Brain microvascular endothelial cell (primary cell): ENCODE measurements around the gene PM20D2.
A peak's percentile ranks its signal among the peaks of the same experiment; 100 is the strongest.

ENCODE experiments used
- DNase-seq: peaks from one replicate; pipeline ENCODE4 v3.0.0-alpha.2; 2020
- H3K27ac ChIP-seq: fragments of 250-450 bp; sonication (Bioruptor Pico); 2 replicates; pipeline ENCODE4 v1.5.1; 2020; ENCODE audit warnings: mild to moderate bottlenecking, moderate library complexity
- H3K27me3 ChIP-seq: fragments of 250-450 bp; sonication (Bioruptor Pico); replicated peaks from 2 replicates; pipeline ENCODE4 v1.5.1; 2020; ENCODE audit warnings: mild to moderate bottlenecking
- H3K36me3 ChIP-seq: fragments of 250-450 bp; sonication (Bioruptor Pico); replicated peaks from 2 replicates; pipeline ENCODE4 v1.5.1; 2020; ENCODE audit warnings: mild to moderate bottlenecking
- H3K4me3 ChIP-seq: 2 replicates; pipeline ENCODE4 v1.5.1; 2011; ENCODE audit warnings: low read depth, mild to moderate bottlenecking, control low read depth, low read length, moderate library complexity
- in situ Hi-C: cut with HindIII; loops from 2 replicates; pipeline ENCODE4 v1.10.0; 2017; ENCODE audit warnings: low sequenced_read_pairs, low pct_ligation_motif_present
- TF ChIP-seq, protein P1 (sequence below): IDR thresholded peaks from 2 replicates; pipeline ENCODE4 v1.5.1; 2011; ENCODE audit warnings: low read depth, mild to moderate bottlenecking, moderate library complexity, low read length, control low read depth, inconsistent platforms; ENCODE audit errors: missing control alignments

Gene PM20D2, protein sequence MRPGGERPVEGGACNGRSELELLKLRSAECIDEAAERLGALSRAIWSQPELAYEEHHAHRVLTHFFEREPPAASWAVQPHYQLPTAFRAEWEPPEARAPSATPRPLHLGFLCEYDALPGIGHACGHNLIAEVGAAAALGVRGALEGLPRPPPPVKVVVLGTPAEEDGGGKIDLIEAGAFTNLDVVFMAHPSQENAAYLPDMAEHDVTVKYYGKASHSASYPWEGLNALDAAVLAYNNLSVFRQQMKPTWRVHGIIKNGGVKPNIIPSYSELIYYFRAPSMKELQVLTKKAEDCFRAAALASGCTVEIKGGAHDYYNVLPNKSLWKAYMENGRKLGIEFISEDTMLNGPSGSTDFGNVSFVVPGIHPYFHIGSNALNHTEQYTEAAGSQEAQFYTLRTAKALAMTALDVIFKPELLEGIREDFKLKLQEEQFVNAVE

DNA sequence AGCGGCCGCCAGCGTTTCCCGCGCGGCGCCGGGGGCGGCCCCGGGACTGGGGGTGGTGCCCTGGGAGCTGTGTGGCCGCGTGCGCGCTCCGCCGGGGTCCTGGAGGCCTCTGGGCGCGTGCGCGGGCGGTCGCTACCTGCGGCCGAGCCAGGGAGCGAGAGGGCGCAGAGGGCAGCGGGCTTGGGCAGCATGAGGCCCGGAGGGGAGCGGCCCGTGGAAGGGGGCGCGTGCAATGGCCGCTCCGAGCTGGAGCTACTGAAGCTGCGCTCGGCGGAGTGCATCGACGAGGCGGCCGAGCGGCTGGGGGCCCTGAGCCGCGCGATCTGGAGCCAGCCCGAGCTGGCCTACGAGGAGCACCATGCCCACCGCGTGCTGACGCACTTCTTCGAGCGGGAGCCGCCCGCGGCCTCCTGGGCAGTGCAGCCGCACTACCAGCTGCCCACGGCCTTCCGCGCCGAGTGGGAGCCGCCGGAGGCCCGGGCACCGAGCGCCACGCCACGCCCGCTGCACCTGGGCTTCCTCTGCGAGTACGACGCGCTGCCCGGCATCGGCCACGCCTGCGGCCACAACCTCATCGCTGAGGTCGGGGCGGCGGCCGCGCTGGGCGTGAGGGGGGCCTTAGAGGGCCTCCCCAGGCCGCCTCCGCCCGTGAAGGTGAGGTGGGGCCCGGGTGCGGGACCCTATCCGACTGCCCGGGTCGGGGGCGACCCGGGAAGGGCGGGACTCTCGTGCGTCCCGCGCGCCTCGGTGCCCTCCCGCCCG, at the start of gene PM20D2:
PM20D2 (plus strand) TSS at position 100 of the 762 bp plus-strand sequence; CDS start at position 190, 90 bp downstream.
- Histone ChIP-seq H3K36me3 (no peaks in the 10 kb centered on the region), H3K27ac (peak within 1 kb of the TSS; percentile 14), H3K27me3 (no peaks in the 10 kb centered on the region), H3K4me3 (peak within 1 kb of the TSS; percentile 63)
- TF ChIP-seq, protein P1, sequence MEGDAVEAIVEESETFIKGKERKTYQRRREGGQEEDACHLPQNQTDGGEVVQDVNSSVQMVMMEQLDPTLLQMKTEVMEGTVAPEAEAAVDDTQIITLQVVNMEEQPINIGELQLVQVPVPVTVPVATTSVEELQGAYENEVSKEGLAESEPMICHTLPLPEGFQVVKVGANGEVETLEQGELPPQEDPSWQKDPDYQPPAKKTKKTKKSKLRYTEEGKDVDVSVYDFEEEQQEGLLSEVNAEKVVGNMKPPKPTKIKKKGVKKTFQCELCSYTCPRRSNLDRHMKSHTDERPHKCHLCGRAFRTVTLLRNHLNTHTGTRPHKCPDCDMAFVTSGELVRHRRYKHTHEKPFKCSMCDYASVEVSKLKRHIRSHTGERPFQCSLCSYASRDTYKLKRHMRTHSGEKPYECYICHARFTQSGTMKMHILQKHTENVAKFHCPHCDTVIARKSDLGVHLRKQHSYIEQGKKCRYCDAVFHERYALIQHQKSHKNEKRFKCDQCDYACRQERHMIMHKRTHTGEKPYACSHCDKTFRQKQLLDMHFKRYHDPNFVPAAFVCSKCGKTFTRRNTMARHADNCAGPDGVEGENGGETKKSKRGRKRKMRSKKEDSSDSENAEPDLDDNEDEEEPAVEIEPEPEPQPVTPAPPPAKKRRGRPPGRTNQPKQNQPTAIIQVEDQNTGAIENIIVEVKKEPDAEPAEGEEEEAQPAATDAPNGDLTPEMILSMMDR: no peak
- in situ Hi-C loops: no loop called here
- DNase-seq: no peak

DNA sequence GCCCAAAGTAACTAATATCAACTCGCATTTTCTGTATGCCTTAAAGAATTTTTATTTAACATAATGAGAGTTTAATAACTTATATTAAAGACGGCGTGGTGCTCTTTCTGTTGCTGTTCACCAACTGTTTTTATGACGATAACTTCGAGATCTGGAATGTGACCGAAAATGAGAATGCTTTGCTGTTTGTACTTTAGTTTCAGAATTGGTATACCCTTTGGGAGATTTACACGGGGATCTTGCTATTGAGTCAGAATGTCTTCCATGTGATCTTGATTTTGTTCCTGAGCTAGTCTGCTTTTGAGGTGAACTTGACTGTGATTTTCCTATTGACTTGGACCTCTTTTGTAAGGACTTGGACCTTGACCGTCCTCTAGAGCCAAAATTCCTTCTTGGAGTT, 47.4 kb upstream of the PM20D2 start:
- H3K4me3 ChIP-seq: no peak overlapping the region
- no peaks in the 10 kb centered on the region for H3K27me3 ChIP-seq
- in situ Hi-C loops: no loop called here
- TF ChIP-seq, protein P1: no peak
- DNase-seq: no peak
- no peak overlapping the region for H3K27ac ChIP-seq
- no peaks in the 10 kb centered on the region for H3K36me3 ChIP-seq

DNA sequence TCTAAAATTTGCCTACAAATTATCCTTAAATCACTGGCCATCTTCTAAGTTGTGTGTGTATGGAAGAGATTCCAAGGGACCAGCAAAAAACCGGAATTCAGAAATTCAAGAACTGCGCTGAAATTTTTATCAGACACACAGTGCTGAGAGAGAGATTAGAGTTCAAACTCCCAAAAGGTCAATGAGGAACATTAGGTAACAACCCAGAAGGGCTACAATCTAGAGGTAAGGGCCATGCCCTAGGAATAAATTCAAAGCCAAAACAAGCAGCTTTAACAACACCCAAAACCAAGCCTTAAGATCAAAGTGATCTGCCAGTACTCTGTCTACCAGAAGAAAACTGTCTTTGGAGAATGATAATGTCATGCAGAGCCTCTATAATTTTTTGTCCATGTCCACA, 45.7 kb upstream of the PM20D2 start:
- DNase-seq: no peak
- TF ChIP-seq, protein P1: no peak
- no peak overlapping the region for H3K4me3 ChIP-seq
- H3K36me3 ChIP-seq: no peaks in the 10 kb centered on the region
- H3K27me3 ChIP-seq: no peaks in the 10 kb centered on the region
- in situ Hi-C loops: no loop called here
- H3K27ac ChIP-seq: no peak overlapping the region

DNA sequence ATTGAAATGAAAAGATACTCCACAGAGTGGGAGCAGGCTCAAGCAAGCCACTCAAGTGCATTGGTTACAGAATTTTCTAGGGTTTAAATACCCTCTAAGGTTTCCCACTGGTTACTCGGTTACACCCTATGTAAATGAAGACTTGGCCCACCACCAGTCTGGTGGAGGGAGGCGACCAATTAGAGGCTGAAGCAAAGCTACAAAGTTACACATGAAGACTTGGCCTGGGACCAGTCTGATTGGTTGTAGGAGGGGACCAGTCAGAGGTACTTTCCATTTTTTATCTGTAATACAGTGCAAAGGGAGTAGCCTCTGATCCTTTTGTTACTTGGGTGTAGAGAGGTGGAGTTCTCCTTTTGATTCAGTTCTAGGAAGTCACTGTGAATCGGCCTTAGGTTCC, 35.6 kb upstream of the PM20D2 start:
- in situ Hi-C loops: no loop called here
- no peaks in the 10 kb centered on the region for H3K36me3 ChIP-seq
- no peak overlapping the region for H3K4me3 ChIP-seq
- H3K27ac ChIP-seq: no peak overlapping the region
- no peak for DNase-seq
- H3K27me3 ChIP-seq: no peaks in the 10 kb centered on the region
- TF ChIP-seq, protein P1: no peak

DNA sequence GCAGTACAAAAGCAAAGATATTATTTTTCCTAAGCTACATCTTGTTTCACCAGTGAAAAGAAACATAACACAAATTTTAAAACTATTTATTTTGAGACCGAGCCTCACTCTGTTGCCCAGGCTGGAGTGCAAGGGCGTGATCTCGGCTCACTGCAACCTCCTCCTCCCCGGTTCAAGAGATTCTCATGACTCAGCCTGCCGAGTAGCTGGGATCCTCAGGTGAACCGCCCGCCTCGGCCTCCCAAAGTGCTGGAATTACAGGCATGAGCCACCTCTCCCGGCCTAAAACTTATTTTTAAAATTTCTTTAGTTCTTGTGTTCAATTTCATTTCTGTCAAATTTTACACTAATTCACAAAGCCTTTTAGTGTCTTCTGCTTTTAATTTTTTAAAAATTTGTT, 33.9 kb upstream of the PM20D2 start:
- H3K27me3 ChIP-seq: no peaks in the 10 kb centered on the region
- TF ChIP-seq, protein P1: no peak
- no peak overlapping the region for H3K4me3 ChIP-seq
- DNase-seq: no peak
- no peak overlapping the region for H3K27ac ChIP-seq
- H3K36me3 ChIP-seq: no peaks in the 10 kb centered on the region
- in situ Hi-C loops: no loop called here
